ENCODE data around the gene ADGRA1. TPM values are rescaled to one million over a fixed set of nuclear protein-coding genes. Genes with fewer than 3 reads are reported as not detected.

Gene ADGRA1
- total and polyA plus RNA-seq, 2 of the 8 experiments (the other 6 are each of a cell fraction or from before 2014, with no cell fraction given): 0.17 to 0.21 TPM

- H3K79me1 ChIP-seq (ENCODE audit: low read depth, low read length): peaks cover 10% of the 10 kb centered on the region
- DNase-seq (ENCODE audit: low read depth in 1 of 2, low spot score in 2 of 2): no peak
- H2BK12ac ChIP-seq (ENCODE audit: low read depth, low read length): peak overlapping the region; percentile 63; the same call in 1 of the 2 replicates
- H2BK120ac ChIP-seq (replicated peaks; ENCODE audit: low read depth, low read length): no peak overlapping the region
- H3K36me3 ChIP-seq (ENCODE audit: control insufficient read depth in 2 of 4, insufficient read depth in 4 of 4, low read length in 3 of 4): peaks cover 0 to 6% (median 2%) of the 10 kb centered on the region in 4 experiments; a peak in 2 of 8 replicates
- H4K20me1 ChIP-seq (replicated peaks in 1 of 2; ENCODE audit: control insufficient read depth in 1 of 2, insufficient read depth in 2 of 2, low read length in 2 of 2): peaks cover 0 to 7% of the 10 kb centered on the region in 2 experiments
- H3K9me3 ChIP-seq (ENCODE audit: insufficient read depth in 2 of 2, low read depth in 1 of 2, low read length in 1 of 2): no peaks in the 10 kb centered on the region
- H2BK5ac ChIP-seq (ENCODE audit: low read depth, low read length): peak overlapping the region; percentile 81; the same call in 1 of the 2 replicates
- TF ChIP-seq POLR2A (IDR thresholded peaks at IDR 0.05; ENCODE audit: control extremely low read depth in 1 of 2, low read depth in 2 of 2, low read length in 2 of 2) (no peak), TAF1 (IDR thresholded peaks at IDR 0.05; ENCODE audit: low read depth, low read length) (no peak), NRF1 (IDR thresholded peaks at IDR 0.05; ENCODE audit: low read depth, low read length) (no peak), RXRA (IDR thresholded peaks at IDR 0.05; ENCODE audit: insufficient read depth, low read depth, low read length) (no peak), SP2 (IDR thresholded peaks at IDR 0.05; ENCODE audit: low read length) (no peak), CBX5 (IDR thresholded peaks at IDR 0.05; ENCODE audit: low read depth, low read length) (no peak), POU5F1 (IDR thresholded peaks at IDR 0.05; ENCODE audit: low read depth, low read length) (no peak), USF2 (IDR thresholded peaks at IDR 0.05; ENCODE audit: low read length) (no peak)
- TF ChIP-seq, protein P1, sequence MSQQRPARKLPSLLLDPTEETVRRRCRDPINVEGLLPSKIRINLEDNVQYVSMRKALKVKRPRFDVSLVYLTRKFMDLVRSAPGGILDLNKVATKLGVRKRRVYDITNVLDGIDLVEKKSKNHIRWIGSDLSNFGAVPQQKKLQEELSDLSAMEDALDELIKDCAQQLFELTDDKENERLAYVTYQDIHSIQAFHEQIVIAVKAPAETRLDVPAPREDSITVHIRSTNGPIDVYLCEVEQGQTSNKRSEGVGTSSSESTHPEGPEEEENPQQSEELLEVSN (IDR thresholded peaks at IDR 0.05): no peak
- peaks cover 0 to 5% (median 0%) of the 10 kb centered on the region in 4 experiments; a peak in 2 of 7 replicates for H3K27me3 ChIP-seq (replicated peaks in 1 of 4; ENCODE audit: control insufficient read depth in 3 of 4, extremely low read depth in 1 of 4, insufficient read depth in 3 of 4, low read length in 3 of 4)
- peaks cover 12% of the 10 kb centered on the region; the same call in 1 of the 2 replicates for H3K23me2 ChIP-seq (ENCODE audit: low read depth, low read length)
- no peak overlapping the region for H2BK15ac ChIP-seq (ENCODE audit: low read length)
- peak overlapping the region; percentile 61; the same call in 1 of the 2 replicates for H2BK20ac ChIP-seq (ENCODE audit: low read length)
- H3K9ac ChIP-seq (replicated peaks in 1 of 4; ENCODE audit: extremely low read depth in 1 of 4, low read depth in 3 of 4, low read length in 3 of 4): no peak overlapping the region
- H2AFZ ChIP-seq (ENCODE audit: low read length): no peak overlapping the region
- WGBS, 2 experiments (ENCODE audit: extremely low coverage in 1 of 2, insufficient coverage in 1 of 2, insufficient read length in 1 of 2, insufficient replicate concordance in 2 of 2, low coverage in 1 of 2, low lambda C conversion rate in 2 of 2, missing lambda C conversion rate in 1 of 2): 40% methylated on average over 4 of the region's 18 CpGs; no CpG with 5 or more reads in 1 of the 2 experiments
- peak overlapping the region; percentile 57 to 90 for H3K4me2 ChIP-seq (ENCODE audit: insufficient read depth in 1 of 2, low read depth in 2 of 2, low read length in 2 of 2)
- H2AK5ac ChIP-seq (ENCODE audit: low read depth, low read length): no peak overlapping the region
- ChIA-PET CTCF (ENCODE audit: partially characterized antibody) (interaction anchor here (0.6 to 3.0 kb wide), 7 partner anchors 13 to 442 kb away, joined by 3 to 20 read pairs (median 4); no protein-coding TSS in a partner anchor), POLR2A (ENCODE audit: partially characterized antibody) (interaction anchor here (0.6 to 1.7 kb wide), 7 partner anchors 8 to 264 kb away, joined by 3 to 5 read pairs (median 3); no protein-coding TSS in a partner anchor)
- peaks cover 0 to 10% of the 10 kb centered on the region in 2 experiments; a peak in 1 of 4 replicates for H3K79me2 ChIP-seq (ENCODE audit: control insufficient read depth in 1 of 2, insufficient read depth in 2 of 2, low read length in 2 of 2)
- H3K27ac ChIP-seq (ENCODE audit: low read depth, low read length): no peak overlapping the region
- H3K18ac ChIP-seq (ENCODE audit: extremely low read depth, low read length): peak overlapping the region; percentile 80; the same call in 1 of the 2 replicates
- peaks cover 3 to 47% (median 23%) of the 10 kb centered on the region in 4 experiments for H3K4me1 ChIP-seq (replicated peaks in 1 of 4; ENCODE audit: control insufficient read depth in 3 of 4, insufficient read depth in 4 of 4, low read length in 3 of 4)
- H3K4me3 ChIP-seq (ENCODE audit: extremely low read depth in 1 of 4, insufficient read depth in 2 of 4, low read depth in 3 of 4, low read length in 4 of 4): peak overlapping the region in 2 of 4 experiments; percentile 44 to 70; a peak in 3 of 8 replicates
- no peak overlapping the region for H3K23ac ChIP-seq (ENCODE audit: insufficient read length)
- H3K14ac ChIP-seq (ENCODE audit: insufficient read length): no peak overlapping the region
- H3K56ac ChIP-seq (replicated peaks; ENCODE audit: insufficient read length, low read depth, low read length): no peak overlapping the region
- H4K8ac ChIP-seq (ENCODE audit: extremely low read depth, insufficient read depth, low read length): no peak overlapping the region; the same call in 1 of the 2 replicates
- FAIRE-seq: no peak
- H4K91ac ChIP-seq (replicated peaks; ENCODE audit: insufficient read length, low read length): no peak overlapping the region
- no peak overlapping the region for H3K4ac ChIP-seq (replicated peaks; ENCODE audit: insufficient read length, low read depth, low read length)
- no peak overlapping the region for H4K5ac ChIP-seq (ENCODE audit: insufficient read length, low read depth, low read length)
These were observed 71.9 kb downstream of the ADGRA1 start for GRCh38 chr10:133159611-133159949.
